Transverse colon (tissue), 4 donors: ENCODE measurements around the gene BBC3. TPM values are rescaled to one million over a fixed set of nuclear protein-coding genes. Genes with fewer than 3 reads are reported as not detected.

Source experiments
- DNase-seq: peaks from one replicate; pipeline ENCODE4 v3.0.0-alpha.2; 2019
- H3K27ac ChIP-seq, 4 donors: fragments of 200-600 bp; sonication (generic); 2 replicates each; pipeline ENCODE4 v1.5.1; 2016 to 2018; ENCODE audit warnings: inconsistent platforms in 4 of 4
- H3K27me3 ChIP-seq: fragments of 200-600 bp; sonication (generic); 2 replicates; pipeline ENCODE4 v1.5.1; 2017; ENCODE audit warnings: inconsistent platforms
- H3K36me3 ChIP-seq, 4 donors: fragments of 200-600 bp; sonication (generic); 2 replicates each; pipeline ENCODE4 v1.5.1; 2017 to 2019; ENCODE audit warnings: inconsistent platforms in 4 of 4
- H3K4me1 ChIP-seq, 4 donors: fragments of 200-600 bp; sonication (generic); 2 replicates each; pipeline ENCODE4 v1.5.1; 2017 to 2020; ENCODE audit warnings: inconsistent platforms in 4 of 4
- H3K4me3 ChIP-seq, 4 donors: fragments of 200-600 bp; sonication (generic); 1 replicate in 1 of 4; 2 replicates in 3 of 4; pipeline versions ENCODE4 v1.5.1 to v1.6.1; 2017 to 2019; ENCODE audit warnings: inconsistent platforms in 4 of 4
- H3K9me3 ChIP-seq, 2 donors: fragments of 200-600 bp; sonication (generic); 2 replicates each; pipeline ENCODE4 v1.5.1; 2017 to 2019; ENCODE audit warnings: inconsistent platforms in 2 of 2
- CTCF ChIP-seq, 5 experiments: fragments of 200-600 bp in 3 of 5; fragments of 450-650 bp in 2 of 5; sonication (generic) in 3 of 5; IDR thresholded peaks; 1 replicate in 2 of 5; 2 replicates in 3 of 5; pipeline ENCODE4 v1.5.1; 2016 to 2017; ENCODE audit warnings: antibody characterized with exemption in 5 of 5, inconsistent platforms in 3 of 5, mild to moderate bottlenecking in 2 of 5, moderate library complexity in 1 of 5
- EP300 ChIP-seq: sonication (generic); formaldehyde crosslinking; IDR thresholded peaks from one replicate; pipeline ENCODE4 v1.6.1; 2017; ENCODE audit warnings: antibody characterized with exemption, low read depth
- POLR2A ChIP-seq: fragments of 450-650 bp; IDR thresholded peaks from one replicate; pipeline ENCODE4 v1.6.1; 2016; ENCODE audit warnings: antibody characterized with exemption, mild to moderate bottlenecking, moderate library complexity
- POLR2AphosphoS5 ChIP-seq, 3 donors: sonication (generic); formaldehyde crosslinking; IDR thresholded peaks; one replicate each; pipeline ENCODE4 v1.6.1; 2016; ENCODE audit warnings: antibody characterized with exemption in 3 of 3
- WGBS, 2 donors: methylation state at CpG; one replicate each; pipeline ENCODE4 v1.1.5; 2018; ENCODE audit warnings: low coverage in 1 of 2; 5-methylcytosine and 5-hydroxymethylcytosine counted together
- in situ Hi-C, 4 donors: fragments of 200-750 bp; cut with MboI; loops; one replicate each; pipeline versions ENCODE4 v1.15.0 to v1.15.1; 2017; ENCODE audit warnings: low sequenced_read_pairs in 3 of 4, low pct_ligation_motif_present in 1 of 4, low pct_unique_long_range_greater_than_20kb in 1 of 4
- intact Hi-C: fragments of 100-400 bp; cut with DNase I; formaldehyde crosslinking; loops from one replicate; pipeline ENCODE4 v1.15.1; 2023; ENCODE audit warnings: low total_unique reads
- total RNA-seq, 4 donors: library from RNA; depleted of rRNA; stranded (reverse); fragments of >200 nt; gene quantifications; one replicate each; pipeline ENCODE4 v1.1.0, GENCODE V29; 2016

The BBC3 gene
- total RNA-seq, 4 donors from 2014 or later: 10.9 to 31.0 (median 14.4) TPM

- no peaks in the 10 kb centered on the region for H3K9me3 ChIP-seq
- 78 to 88% methylated on average over 1 to 7 of the region's 7 CpGs for WGBS, 2 donors
- DNase-seq: no peak
- TF ChIP-seq POLR2AphosphoS5 (IDR thresholded peaks at IDR 0.05) (no peak), EP300 (no peak), POLR2A (no peak), CTCF (IDR thresholded peaks at IDR 0.05) (no peak)
- no peaks in the 10 kb centered on the region for H3K36me3 ChIP-seq
- in situ Hi-C loops: loop anchor here in 2 of 4 donors (10.0 kb wide), 2 partner anchors 87 to 97 kb away; no protein-coding TSS in a partner anchor
- peaks cover 8 to 44% (median 38%) of the 10 kb centered on the region in 4 donors for H3K4me1 ChIP-seq
- intact Hi-C loops: no loop called here
- no peak overlapping the region for H3K4me3 ChIP-seq
- peak overlapping the region in 1 of 4 donors; percentile 75 for H3K27ac ChIP-seq
- peaks cover 23% of the 10 kb centered on the region for H3K27me3 ChIP-seq
Observed at GRCh38 chr19:47241919-47242577, 11.0 kb upstream of the BBC3 start.

DNA sequence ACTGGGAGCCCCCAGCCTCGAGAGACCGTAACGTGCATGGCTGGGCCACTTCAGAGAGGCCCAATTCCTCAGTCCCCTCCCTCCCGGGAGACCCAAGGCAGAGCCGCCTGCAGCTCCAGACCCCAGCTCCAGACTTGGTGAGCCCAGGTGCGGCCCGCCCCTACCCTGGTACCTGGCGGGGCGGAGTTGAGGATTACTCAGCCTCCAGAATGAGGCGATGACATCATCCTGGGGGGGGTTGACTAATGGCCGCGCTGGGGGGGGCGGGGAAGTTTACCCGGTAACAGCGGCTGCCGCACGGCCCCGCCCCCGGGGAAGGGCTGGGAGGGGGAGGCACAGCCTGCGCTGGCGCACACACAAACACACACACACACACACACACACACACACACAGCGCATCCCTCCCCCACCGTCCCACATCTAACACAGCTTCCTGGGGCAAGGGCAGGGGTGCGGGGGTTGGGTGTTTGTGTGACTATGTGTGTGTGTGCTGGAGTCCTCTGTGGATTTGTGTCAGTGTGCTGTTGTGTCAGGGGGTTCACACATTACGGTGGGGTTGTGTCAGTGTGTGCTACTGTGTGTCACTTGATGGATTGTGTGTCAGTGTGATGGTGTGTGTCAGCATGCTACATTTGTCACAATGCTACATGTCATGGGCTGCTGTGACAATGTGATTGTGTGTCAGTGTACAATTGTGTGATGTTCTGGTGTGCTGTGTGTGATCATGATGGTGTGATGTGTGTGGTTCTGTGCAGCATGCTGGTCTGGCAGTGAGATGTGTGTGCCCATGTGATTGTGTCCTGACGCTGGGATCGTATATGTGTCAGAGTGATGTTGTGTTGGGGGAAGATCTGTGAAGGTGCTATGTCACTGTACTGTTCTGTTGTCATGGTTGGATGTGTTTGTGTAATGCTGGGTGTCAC, 10.3 kb upstream of the BBC3 start:
- Histone ChIP-seq H3K4me3 (no peak overlapping the region), H3K27ac (no peak overlapping the region), H3K36me3 (no peaks in the 10 kb centered on the region), H3K4me1 (peaks cover 8 to 44% (median 38%) of the 10 kb centered on the region in 4 donors), H3K27me3 (peaks cover 23% of the 10 kb centered on the region), H3K9me3 (no peaks in the 10 kb centered on the region)
- DNase-seq: peak; percentile 83
- 10 to 67% methylated on average over 1 to 16 of the region's 27 CpGs for WGBS, 2 donors
- intact Hi-C loops (no loop called here), in situ Hi-C loops (loop anchor here in 2 of 4 donors (10.0 kb wide), 2 partner anchors 86 to 96 kb away; no protein-coding TSS in a partner anchor)
- no peak for TF ChIP-seq POLR2A
- TF ChIP-seq CTCF (IDR thresholded peaks at IDR 0.05): no peak
- no peak for TF ChIP-seq EP300
- no peak for TF ChIP-seq POLR2AphosphoS5 (IDR thresholded peaks at IDR 0.05)

- TF ChIP-seq CTCF (IDR thresholded peaks at IDR 0.05): no peak
- no peak for TF ChIP-seq POLR2A
- TF ChIP-seq POLR2AphosphoS5 (IDR thresholded peaks at IDR 0.05): no peak
- no peak for TF ChIP-seq EP300
- Histone ChIP-seq H3K4me1 (peaks cover 8 to 44% (median 38%) of the 10 kb centered on the region in 4 donors), H3K4me3 (no peak overlapping the region), H3K36me3 (no peaks in the 10 kb centered on the region), H3K27ac (no peak overlapping the region), H3K27me3 (peaks cover 23% of the 10 kb centered on the region), H3K9me3 (no peaks in the 10 kb centered on the region)
- no peak for DNase-seq
- intact Hi-C loops: no loop called here
- in situ Hi-C loops: loop anchor here in 2 of 4 donors (10.0 kb wide), 2 partner anchors 86 to 96 kb away; no protein-coding TSS in a partner anchor
- WGBS, 2 donors: 51% methylated on average over 6 of the region's 6 CpGs; no CpG with 5 or more reads in 1 of the 2 donors
Observed at GRCh38 chr19:47240556-47240955, 9.6 kb upstream of the BBC3 start.
